Smooth muscle cell (in vitro differentiated cells): ENCODE measurements around the gene OR4D2. TPM values are rescaled to one million over a fixed set of nuclear protein-coding genes. Genes with fewer than 3 reads are reported as not detected.
A peak's percentile ranks its signal among the peaks of the same experiment; 100 is the strongest.

Experiments
- DNase-seq: peaks from one replicate; lab custom pipeline; 2025; ENCODE audit not compliant: unreplicated experiment; lab: John Stamatoyannopoulos, UW
- H2AFZ ChIP-seq: fragments of 200-600 bp; sonication (generic); 2 replicates; pipeline ENCODE4 v1.6.0; 2016; ENCODE audit warnings: antibody characterized with exemption, low read depth, mild to moderate bottlenecking
- H3F3A ChIP-seq: fragments of 200-600 bp; sonication (generic); 2 replicates; pipeline ENCODE4 v1.6.0; 2017; ENCODE audit warnings: antibody characterized with exemption, low read depth
- H3K27ac ChIP-seq: fragments of 200-600 bp; sonication (generic); 2 replicates; pipeline ENCODE4 v1.5.1; 2016; ENCODE audit warnings: low read depth, mild to moderate bottlenecking
- H3K27me3 ChIP-seq: fragments of 200-600 bp; sonication (generic); 2 replicates; pipeline ENCODE4 v1.6.1; 2016; ENCODE audit warnings: low read depth, mild to moderate bottlenecking
- H3K36me3 ChIP-seq: fragments of 200-600 bp; sonication (generic); 2 replicates; pipeline ENCODE4 v1.5.1; 2016; ENCODE audit warnings: low read depth
- H3K4me1 ChIP-seq: fragments of 200-600 bp; sonication (generic); 2 replicates; pipeline ENCODE4 v1.5.1; 2016; ENCODE audit warnings: low read depth
- H3K4me2 ChIP-seq: fragments of 200-600 bp; sonication (generic); 2 replicates; pipeline ENCODE4 v1.6.0; 2016; ENCODE audit warnings: mild to moderate bottlenecking
- H3K4me3 ChIP-seq: fragments of 200-600 bp; sonication (generic); 2 replicates; pipeline ENCODE4 v1.5.1; 2016; ENCODE audit warnings: mild to moderate bottlenecking
- H3K79me2 ChIP-seq: fragments of 200-600 bp; sonication (generic); 2 replicates; pipeline ENCODE4 v1.6.0; 2016; ENCODE audit warnings: low read depth, mild to moderate bottlenecking
- H3K9ac ChIP-seq: fragments of 200-600 bp; sonication (generic); 2 replicates; pipeline ENCODE4 v1.6.0; 2016; ENCODE audit warnings: low read depth
- H3K9me3 ChIP-seq: fragments of 200-600 bp; sonication (generic); replicated peaks from 2 replicates; pipeline ENCODE4 v1.5.1; 2016; ENCODE audit warnings: low read depth
- H4K20me1 ChIP-seq: fragments of 200-600 bp; sonication (generic); 2 replicates; pipeline ENCODE4 v1.6.0; 2016; ENCODE audit warnings: low read depth
- WGBS: methylation state at CpG from one replicate; pipeline ENCODE4 v1.1.7; 2016; ENCODE audit warnings: low lambda C conversion rate; 5-methylcytosine and 5-hydroxymethylcytosine counted together
- polyA plus RNA-seq: library from polyadenylated mRNA; unstranded; fragments of >200 nt; fragmentation: Nextera tagmentation; extraction: Ambion mirVana; gene quantifications from 2 replicates; pipeline ENCODE4 v1.2.1, GENCODE V29; 2016
- total RNA-seq: library from RNA; depleted of rRNA; stranded (reverse); fragments of >200 nt; gene quantifications from 2 replicates; pipeline ENCODE4 v1.2.3, GENCODE V29; 2014
- TF ChIP-seq, protein P1 (sequence below): fragments of 200-600 bp; sonication (generic); IDR thresholded peaks from 2 replicates; pipeline ENCODE4 v1.5.1; 2017; ENCODE audit warnings: borderline replicate concordance, mild to moderate bottlenecking, antibody characterized with exemption; ENCODE audit not compliant: insufficient read depth, poor library complexity, severe bottlenecking

OR4D2 gene
- total and polyA plus RNA-seq, 2 experiments from 2014 or later: not detected

DNA sequence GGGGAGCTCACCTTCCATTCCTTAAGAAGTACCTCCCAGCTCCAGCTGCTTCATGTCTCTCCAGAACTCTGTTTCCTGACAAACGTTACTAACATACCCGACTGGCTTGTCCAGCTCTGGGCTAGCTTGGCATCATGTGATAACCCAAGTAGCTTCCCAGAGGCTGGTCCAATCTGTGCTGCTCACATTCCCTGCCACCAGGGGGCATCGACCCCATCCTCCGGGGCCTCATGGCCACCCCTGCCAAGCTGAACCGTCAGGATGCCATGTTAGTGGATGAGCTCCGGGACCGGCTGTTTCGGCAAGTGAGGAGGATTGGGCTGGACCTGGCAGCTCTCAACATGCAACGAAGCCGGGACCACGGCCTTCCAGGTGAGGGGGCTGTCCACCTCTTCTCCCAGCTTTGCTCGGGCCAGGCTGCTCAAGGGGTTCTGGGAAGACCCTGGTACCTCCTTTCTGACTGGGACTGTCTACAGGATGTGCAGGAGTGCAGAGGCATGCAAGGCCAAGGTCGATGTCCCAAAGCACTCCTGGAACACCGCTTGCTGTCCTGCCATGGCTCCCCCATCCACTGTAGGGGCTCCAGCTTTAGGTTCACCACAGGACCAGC, 33.3 kb downstream of the OR4D2 start:
- peaks cover 21% of the 10 kb centered on the region for H3K27me3 ChIP-seq
- TF ChIP-seq, protein P1, sequence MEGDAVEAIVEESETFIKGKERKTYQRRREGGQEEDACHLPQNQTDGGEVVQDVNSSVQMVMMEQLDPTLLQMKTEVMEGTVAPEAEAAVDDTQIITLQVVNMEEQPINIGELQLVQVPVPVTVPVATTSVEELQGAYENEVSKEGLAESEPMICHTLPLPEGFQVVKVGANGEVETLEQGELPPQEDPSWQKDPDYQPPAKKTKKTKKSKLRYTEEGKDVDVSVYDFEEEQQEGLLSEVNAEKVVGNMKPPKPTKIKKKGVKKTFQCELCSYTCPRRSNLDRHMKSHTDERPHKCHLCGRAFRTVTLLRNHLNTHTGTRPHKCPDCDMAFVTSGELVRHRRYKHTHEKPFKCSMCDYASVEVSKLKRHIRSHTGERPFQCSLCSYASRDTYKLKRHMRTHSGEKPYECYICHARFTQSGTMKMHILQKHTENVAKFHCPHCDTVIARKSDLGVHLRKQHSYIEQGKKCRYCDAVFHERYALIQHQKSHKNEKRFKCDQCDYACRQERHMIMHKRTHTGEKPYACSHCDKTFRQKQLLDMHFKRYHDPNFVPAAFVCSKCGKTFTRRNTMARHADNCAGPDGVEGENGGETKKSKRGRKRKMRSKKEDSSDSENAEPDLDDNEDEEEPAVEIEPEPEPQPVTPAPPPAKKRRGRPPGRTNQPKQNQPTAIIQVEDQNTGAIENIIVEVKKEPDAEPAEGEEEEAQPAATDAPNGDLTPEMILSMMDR: peak; percentile 63
- 60% methylated on average over 14 of the region's 14 CpGs for WGBS
- peak; percentile 12 for DNase-seq
- H2AFZ ChIP-seq: no peak overlapping the region
- H3F3A ChIP-seq: no peaks in the 10 kb centered on the region
- no peaks in the 10 kb centered on the region for H3K4me1 ChIP-seq
- H3K27ac ChIP-seq: no peak overlapping the region
- H3K36me3 ChIP-seq: no peaks in the 10 kb centered on the region
- no peaks in the 10 kb centered on the region for H3K9me3 ChIP-seq
- no peaks in the 10 kb centered on the region for H4K20me1 ChIP-seq
- no peak overlapping the region for H3K4me2 ChIP-seq
- H3K4me3 ChIP-seq: no peak overlapping the region
- no peak overlapping the region for H3K9ac ChIP-seq
- no peaks in the 10 kb centered on the region for H3K79me2 ChIP-seq

DNA sequence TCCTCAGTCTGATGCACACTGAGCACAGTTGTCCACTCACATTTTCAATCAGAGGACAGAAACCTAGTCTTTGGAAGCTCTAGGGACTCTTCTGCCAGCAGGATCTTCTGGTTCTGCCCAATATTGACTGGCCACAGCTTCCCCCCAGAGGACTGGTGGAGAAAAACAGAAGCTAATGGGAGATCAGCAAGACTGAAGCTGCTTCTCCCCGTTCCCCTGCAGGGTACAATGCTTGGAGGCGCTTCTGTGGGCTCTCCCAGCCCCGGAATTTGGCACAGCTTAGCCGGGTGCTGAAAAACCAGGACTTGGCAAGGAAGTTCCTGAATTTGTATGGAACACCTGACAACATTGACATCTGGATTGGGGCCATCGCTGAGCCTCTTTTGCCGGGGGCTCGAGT, 36.1 kb downstream of the OR4D2 start:
- H2AFZ ChIP-seq: no peak overlapping the region
- H3K9me3 ChIP-seq: no peaks in the 10 kb centered on the region
- no peaks in the 10 kb centered on the region for H4K20me1 ChIP-seq
- H3K27me3 ChIP-seq: peaks cover 12% of the 10 kb centered on the region
- H3K79me2 ChIP-seq: no peaks in the 10 kb centered on the region
- no peaks in the 10 kb centered on the region for H3K4me1 ChIP-seq
- no peak overlapping the region for H3K27ac ChIP-seq
- WGBS: 90% methylated on average over 7 of the region's 7 CpGs
- TF ChIP-seq, protein P1: no peak
- no peak overlapping the region for H3K4me2 ChIP-seq
- no peak overlapping the region for H3K9ac ChIP-seq
- H3K36me3 ChIP-seq: no peaks in the 10 kb centered on the region
- DNase-seq: no peak
- no peak overlapping the region for H3K4me3 ChIP-seq
- no peaks in the 10 kb centered on the region for H3F3A ChIP-seq

DNA sequence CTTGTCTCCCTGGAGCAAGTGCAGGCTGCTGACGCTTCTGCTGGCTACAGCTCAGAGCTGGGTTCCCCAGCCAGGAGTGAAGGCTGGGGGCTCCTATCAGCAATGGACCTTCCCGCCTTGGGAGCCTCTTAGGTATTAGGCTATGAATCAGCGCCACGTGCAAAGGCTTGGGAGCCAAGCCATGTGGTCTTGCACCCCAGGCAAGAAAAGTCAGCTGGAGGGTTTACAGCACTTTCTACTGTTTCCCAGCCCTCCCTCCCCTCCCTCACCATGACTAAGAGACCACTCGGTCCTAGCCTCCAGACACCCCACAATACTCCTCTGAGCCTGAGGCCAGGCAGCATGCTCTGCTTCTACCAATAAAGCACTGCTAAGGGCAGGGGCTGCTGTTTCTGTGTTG, 38.0 kb downstream of the OR4D2 start:
- Histone ChIP-seq H2AFZ (no peak overlapping the region), H3F3A (no peaks in the 10 kb centered on the region), H3K9ac (no peak overlapping the region), H3K79me2 (no peaks in the 10 kb centered on the region), H3K4me2 (no peak overlapping the region), H3K36me3 (no peaks in the 10 kb centered on the region), H3K4me3 (no peak overlapping the region), H3K4me1 (no peaks in the 10 kb centered on the region), H3K27me3 (no peaks in the 10 kb centered on the region), H3K9me3 (no peaks in the 10 kb centered on the region), H4K20me1 (no peaks in the 10 kb centered on the region), H3K27ac (no peak overlapping the region)
- 91% methylated on average over 5 of the region's 5 CpGs for WGBS
- TF ChIP-seq, protein P1: no peak
- DNase-seq: no peak

DNA sequence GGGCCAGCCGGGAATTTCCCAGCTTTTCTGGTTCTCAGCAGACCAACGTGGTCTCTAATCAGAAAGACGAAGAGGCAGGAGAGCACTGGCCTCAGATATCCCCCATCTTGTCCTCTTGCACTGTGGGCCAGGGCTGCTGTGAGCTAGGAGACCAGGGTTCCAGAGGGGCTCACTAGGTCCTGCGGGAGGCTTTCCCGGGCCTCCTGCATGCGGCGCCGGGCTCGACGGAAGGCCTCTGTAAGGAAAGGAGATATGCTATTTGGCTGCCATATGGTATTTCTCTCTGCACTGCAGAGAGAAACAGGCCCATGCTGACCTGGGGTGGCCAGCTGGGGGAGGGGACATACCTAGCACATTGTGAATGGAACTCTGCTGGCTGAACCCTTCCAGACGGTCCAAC, 39.2 kb downstream of the OR4D2 start:
- DNase-seq: no peak
- H4K20me1 ChIP-seq: no peaks in the 10 kb centered on the region
- H3K4me1 ChIP-seq: no peaks in the 10 kb centered on the region
- no peaks in the 10 kb centered on the region for H3K79me2 ChIP-seq
- WGBS: 96% methylated on average over 11 of the region's 11 CpGs
- no peak overlapping the region for H3K27ac ChIP-seq
- H3K9me3 ChIP-seq: no peaks in the 10 kb centered on the region
- TF ChIP-seq, protein P1: no peak
- no peak overlapping the region for H3K4me3 ChIP-seq
- H3K9ac ChIP-seq: no peak overlapping the region
- no peaks in the 10 kb centered on the region for H3K27me3 ChIP-seq
- no peak overlapping the region for H2AFZ ChIP-seq
- no peaks in the 10 kb centered on the region for H3K36me3 ChIP-seq
- no peaks in the 10 kb centered on the region for H3F3A ChIP-seq
- no peak overlapping the region for H3K4me2 ChIP-seq
